Gastrocnemius medialis (tissue), 4 donors: ENCODE data around the gene STX17. TPM values are rescaled to one million over a fixed set of nuclear protein-coding genes. Genes with fewer than 3 reads are reported as not detected.

Source experiments
- ATAC-seq, 2 donors: fragments of 150-250 bp; one replicate each; pipeline ENCODE4 v1.9.1; 2016
- DNase-seq, 2 donors: peaks; one replicate each; pipeline ENCODE4 v3.0.0-alpha.2; 2019
- H3K27ac ChIP-seq, 4 donors: fragments of 200-600 bp; sonication (generic); 1 replicate in 1 of 4; 2 replicates in 3 of 4; pipeline ENCODE4 v1.5.1; 2016 to 2018; ENCODE audit warnings: mild to moderate bottlenecking in 2 of 4, moderate library complexity in 1 of 4
- H3K27me3 ChIP-seq, 3 donors: fragments of 200-600 bp; sonication (generic) in 2 of 3; 1 replicate in 1 of 3; 2 replicates in 2 of 3; pipeline versions ENCODE4 v1.5.1 to v1.6.0; 2016 to 2019; ENCODE audit warnings: mild to moderate bottlenecking in 1 of 3, moderate library complexity in 1 of 3
- H3K36me3 ChIP-seq, 2 donors: fragments of 200-600 bp; sonication (generic) in 1 of 2; one replicate each; pipeline ENCODE4 v1.5.1; 2017 to 2018
- H3K4me1 ChIP-seq, 2 donors: fragments of 200-600 bp; sonication (generic) in 1 of 2; one replicate each; pipeline ENCODE4 v1.5.1; 2016 to 2017; ENCODE audit warnings: mild to moderate bottlenecking in 2 of 2
- H3K4me3 ChIP-seq, 4 donors: fragments of 200-600 bp; sonication (generic) in 3 of 4; 1 replicate in 1 of 4; 2 replicates in 3 of 4; pipeline ENCODE4 v1.5.1; 2016 to 2019; ENCODE audit warnings: mild to moderate bottlenecking in 2 of 4
- H3K9me3 ChIP-seq, 3 donors: fragments of 200-600 bp; sonication (generic) in 2 of 3; 1 replicate in 1 of 3; 2 replicates in 2 of 3; pipeline ENCODE4 v1.5.1; 2016 to 2019
- POLR2A ChIP-seq, 2 donors: fragments of 450-650 bp; IDR thresholded peaks; one replicate each; pipeline ENCODE4 v1.6.1; 2017; ENCODE audit warnings: antibody characterized with exemption in 2 of 2, mild to moderate bottlenecking in 2 of 2, moderate library complexity in 2 of 2
- in situ Hi-C, 4 donors: fragments of 200-750 bp; cut with MboI; loops; one replicate each; pipeline versions ENCODE4 v1.15.0 to v1.8.0; 2017; ENCODE audit warnings: low sequenced_read_pairs in 4 of 4
- intact Hi-C: fragments of 100-400 bp; cut with DNase I; formaldehyde crosslinking; loops from one replicate; pipeline ENCODE4 v1.15.1; 2023; ENCODE audit warnings: low total_unique reads
- total RNA-seq, 4 donors: library from RNA; depleted of rRNA; stranded (reverse); fragments of >200 nt; gene quantifications; one replicate each; pipeline versions ENCODE4 v1.1.0 to v1.2.3, GENCODE V29; 2016
- TF ChIP-seq, protein P1 (sequence below), 5 experiments: fragments of 450-650 bp in 3 of 5; fragments of 200-600 bp in 2 of 5; sonication (generic) in 2 of 5; IDR thresholded peaks in 4 of 5; conservative IDR thresholded peaks in 1 of 5; 1 replicate in 4 of 5; 2 replicates in 1 of 5; pipeline ENCODE4 v1.5.1; 2016 to 2019; ENCODE audit warnings: antibody characterized with exemption in 5 of 5, mild to moderate bottlenecking in 3 of 5, moderate library complexity in 3 of 5

The STX17 gene
- total RNA-seq, 4 donors from 2014 or later = 25.3 to 34.4 (median 31.6) TPM

GRCh38 chr9:100014846-100015245, 108.4 kb downstream of the STX17 start:
- no peak overlapping the region for H3K27ac ChIP-seq
- intact Hi-C loops = no loop called here
- DNase-seq (no peak), ATAC-seq (no peak)
- no peaks in the 10 kb centered on the region for H3K9me3 ChIP-seq
- in situ Hi-C loops = no loop called here
- no peak for TF ChIP-seq POLR2A (IDR thresholded peaks at IDR 0.05)
- TF ChIP-seq, protein P1, sequence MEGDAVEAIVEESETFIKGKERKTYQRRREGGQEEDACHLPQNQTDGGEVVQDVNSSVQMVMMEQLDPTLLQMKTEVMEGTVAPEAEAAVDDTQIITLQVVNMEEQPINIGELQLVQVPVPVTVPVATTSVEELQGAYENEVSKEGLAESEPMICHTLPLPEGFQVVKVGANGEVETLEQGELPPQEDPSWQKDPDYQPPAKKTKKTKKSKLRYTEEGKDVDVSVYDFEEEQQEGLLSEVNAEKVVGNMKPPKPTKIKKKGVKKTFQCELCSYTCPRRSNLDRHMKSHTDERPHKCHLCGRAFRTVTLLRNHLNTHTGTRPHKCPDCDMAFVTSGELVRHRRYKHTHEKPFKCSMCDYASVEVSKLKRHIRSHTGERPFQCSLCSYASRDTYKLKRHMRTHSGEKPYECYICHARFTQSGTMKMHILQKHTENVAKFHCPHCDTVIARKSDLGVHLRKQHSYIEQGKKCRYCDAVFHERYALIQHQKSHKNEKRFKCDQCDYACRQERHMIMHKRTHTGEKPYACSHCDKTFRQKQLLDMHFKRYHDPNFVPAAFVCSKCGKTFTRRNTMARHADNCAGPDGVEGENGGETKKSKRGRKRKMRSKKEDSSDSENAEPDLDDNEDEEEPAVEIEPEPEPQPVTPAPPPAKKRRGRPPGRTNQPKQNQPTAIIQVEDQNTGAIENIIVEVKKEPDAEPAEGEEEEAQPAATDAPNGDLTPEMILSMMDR (IDR thresholded peaks at IDR 0.05 in 4 of 5, conservative IDR thresholded peaks at IDR 0.05 in 1 of 5) = no peak
- peaks cover 3 to 54% of the 10 kb centered on the region in 2 donors for H3K36me3 ChIP-seq
- H3K4me3 ChIP-seq = no peak overlapping the region
- H3K27me3 ChIP-seq = no peaks in the 10 kb centered on the region
- H3K4me1 ChIP-seq = no peaks in the 10 kb centered on the region

DNA sequence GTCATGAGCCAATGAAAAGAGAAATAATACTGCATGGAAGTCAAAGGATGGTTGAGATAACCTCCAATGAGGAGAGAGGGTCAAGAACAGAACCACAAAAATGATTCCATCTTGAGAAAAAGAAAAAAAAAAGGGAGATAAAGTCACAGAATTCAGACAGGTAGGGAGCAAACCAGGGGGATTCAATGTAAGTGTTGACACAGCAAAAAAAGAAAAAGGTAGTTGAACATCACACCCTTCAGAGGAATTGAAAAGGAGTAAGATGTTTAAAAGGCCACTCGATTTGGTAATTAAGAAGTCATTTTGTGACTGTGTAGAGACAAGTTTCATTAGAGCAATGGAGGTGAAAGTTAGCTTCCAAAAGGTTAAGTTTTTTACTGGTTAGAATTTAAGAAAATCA, 113.1 kb downstream of the STX17 start:
- TF ChIP-seq POLR2A (IDR thresholded peaks at IDR 0.05) = no peak
- TF ChIP-seq, protein P1 (IDR thresholded peaks at IDR 0.05 in 4 of 5, conservative IDR thresholded peaks at IDR 0.05 in 1 of 5) = no peak
- Histone ChIP-seq H3K4me3 (no peak overlapping the region), H3K27ac (no peak overlapping the region), H3K9me3 (no peaks in the 10 kb centered on the region), H3K36me3 (peaks cover 3 to 44% of the 10 kb centered on the region in 2 donors), H3K27me3 (no peaks in the 10 kb centered on the region), H3K4me1 (peaks cover 4 to 10% of the 10 kb centered on the region in 2 donors)
- ATAC-seq (no peak), DNase-seq (no peak)
- intact Hi-C loops (no loop called here), in situ Hi-C loops (no loop called here)

Other genes starting within 250 kb of the STX17 start
- 10 to 100 TPM in 1 of 4 donors, 1 to 10 TPM in 3; 1.8 to 34.0 (median 3.8) TPM for gene NR4A3, start 84.8 kb upstream of the STX17 start, total RNA-seq
- gene ERP44, start 192.3 kb downstream of the STX17 start, total RNA-seq = 10 to 100 TPM in 2 of 4 donors, 1 to 10 TPM in 2; 7.0 to 10.8 (median 9.7) TPM
- 10 to 100 TPM in 1 of 4 donors, 1 to 10 TPM in 3; 5.5 to 13.9 (median 6.7) TPM for gene INVS, start 192.6 kb downstream of the STX17 start, total RNA-seq